HAP-1 (cell line): ENCODE results near the gene NAA16.
"Not testable (repeated sequence)": the region's sequence is repeated elsewhere in the genome, so short reads cannot be mapped to it uniquely, and the experiment has no call there.

ENCODE experiments used
- DNase-seq, 2 experiments: peaks; one replicate each; pipeline ENCODE4 v3.0.0-alpha.2; 2016 to 2020; ENCODE audit warnings: low spot score in 2 of 2
- H3K27me3 ChIP-seq: fragments of 250-450 bp; sonication (Bioruptor Pico); 2 replicates; pipeline ENCODE4 v1.5.1; 2020; ENCODE audit warnings: low read depth, mild to moderate bottlenecking, moderate library complexity
- H3K36me3 ChIP-seq: fragments of 250-450 bp; sonication (Bioruptor Pico); replicated peaks from 2 replicates; pipeline ENCODE4 v1.5.1; 2020; ENCODE audit warnings: mild to moderate bottlenecking
- H3K4me1 ChIP-seq: fragments of 250-450 bp; sonication (Bioruptor Pico); 2 replicates; pipeline ENCODE4 v1.5.1; 2020; ENCODE audit warnings: mild to moderate bottlenecking
- H3K4me3 ChIP-seq: fragments of 250-450 bp; sonication (Bioruptor Pico); 2 replicates; pipeline ENCODE4 v1.5.1; 2020; ENCODE audit warnings: mild to moderate bottlenecking, moderate library complexity
- H3K9me3 ChIP-seq: fragments of 250-450 bp; sonication (Bioruptor Pico); 2 replicates; pipeline ENCODE4 v1.5.1; 2020; ENCODE audit warnings: mild to moderate bottlenecking, moderate library complexity
- in situ Hi-C: fragments of 300-500 bp; cut with MboI; formaldehyde crosslinking; loops from 3 replicates; pipeline ENCODE4 v1.14.3; 2020; ENCODE audit warnings: low sequenced_read_pairs, inconsistent platforms, mixed read lengths

NAA16 gene

GRCh38 chr13:41352935-41353840 is 42.1 kb downstream of the NAA16 start:
- H3K27me3 ChIP-seq = no peaks in the 10 kb centered on the region
- no peaks in the 10 kb centered on the region for H3K9me3 ChIP-seq
- in situ Hi-C loops = no loop called here
- DNase-seq = peak; percentile 78 to 81
- peaks cover 3% of the 10 kb centered on the region for H3K36me3 ChIP-seq
- no peak overlapping the region for H3K4me3 ChIP-seq
- peaks cover 4% of the 10 kb centered on the region for H3K4me1 ChIP-seq

- peaks cover 13% of the 10 kb centered on the region for H3K36me3 ChIP-seq
- DNase-seq = no peak
- in situ Hi-C loops = no loop called here
- H3K4me1 ChIP-seq = peaks cover 4% of the 10 kb centered on the region
- no peaks in the 10 kb centered on the region for H3K9me3 ChIP-seq
- no peak overlapping the region for H3K4me3 ChIP-seq
- no peaks in the 10 kb centered on the region for H3K27me3 ChIP-seq
Observed at GRCh38 chr13:41354416-41354815, 43.3 kb downstream of the NAA16 start.

- H3K9me3 ChIP-seq, H3K4me1 ChIP-seq, in situ Hi-C loops, DNase-seq, H3K27me3 ChIP-seq, H3K4me3 ChIP-seq: not testable (repeated sequence)
- H3K36me3 ChIP-seq = peaks cover 22% of the 10 kb centered on the region
Observed at GRCh38 chr13:41356385-41356648, 45.2 kb downstream of the NAA16 start.

DNA sequence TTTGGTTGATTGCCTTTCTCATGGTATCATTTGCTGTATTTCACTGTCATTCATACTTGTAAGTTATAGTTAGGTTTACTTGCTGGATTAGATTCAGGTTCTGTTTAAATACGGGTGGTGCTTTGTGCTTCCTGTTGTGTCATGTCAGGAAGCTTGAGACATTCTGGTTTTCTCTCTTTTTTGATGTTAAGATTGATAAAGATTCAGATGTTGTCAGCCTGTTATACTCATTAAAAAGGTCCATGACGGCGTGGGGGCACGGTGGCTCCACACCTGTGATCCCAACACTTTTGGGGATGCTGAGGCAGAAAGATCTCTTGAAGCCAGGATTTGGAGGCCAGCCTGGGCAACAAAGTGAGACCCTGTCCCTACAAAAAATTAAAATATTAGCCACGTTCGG is 45.7 kb downstream of the NAA16 start:
- Histone ChIP-seq H3K27me3 (no peaks in the 10 kb centered on the region), H3K4me3 (no peak overlapping the region), H3K9me3 (no peaks in the 10 kb centered on the region), H3K36me3 (peaks cover 22% of the 10 kb centered on the region), H3K4me1 (peaks cover 4% of the 10 kb centered on the region)
- DNase-seq = no peak
- in situ Hi-C loops = no loop called here

DNA sequence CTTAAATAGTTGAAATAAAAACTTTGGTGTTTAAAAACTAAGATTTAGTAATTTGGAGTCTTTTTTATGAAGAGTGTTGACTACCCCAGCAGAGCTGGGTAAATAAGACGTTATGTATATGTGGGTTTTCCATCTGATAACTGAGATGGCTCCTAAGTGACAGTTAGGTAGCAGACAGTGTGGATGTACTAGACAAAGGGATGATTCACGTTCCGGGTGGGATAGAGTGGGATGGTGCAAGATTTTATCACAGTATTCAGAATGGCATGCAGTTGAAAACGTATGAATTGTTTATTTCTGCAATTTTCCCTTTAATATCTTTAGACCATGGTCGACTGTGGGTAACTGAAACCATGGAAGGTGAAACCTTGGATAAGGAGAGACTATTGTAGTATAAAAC is 50.4 kb downstream of the NAA16 start:
- no peak for DNase-seq
- in situ Hi-C loops = no loop called here
- Histone ChIP-seq H3K9me3 (no peaks in the 10 kb centered on the region), H3K4me1 (no peaks in the 10 kb centered on the region), H3K4me3 (no peak overlapping the region), H3K36me3 (peaks cover 37% of the 10 kb centered on the region), H3K27me3 (no peaks in the 10 kb centered on the region)

DNA sequence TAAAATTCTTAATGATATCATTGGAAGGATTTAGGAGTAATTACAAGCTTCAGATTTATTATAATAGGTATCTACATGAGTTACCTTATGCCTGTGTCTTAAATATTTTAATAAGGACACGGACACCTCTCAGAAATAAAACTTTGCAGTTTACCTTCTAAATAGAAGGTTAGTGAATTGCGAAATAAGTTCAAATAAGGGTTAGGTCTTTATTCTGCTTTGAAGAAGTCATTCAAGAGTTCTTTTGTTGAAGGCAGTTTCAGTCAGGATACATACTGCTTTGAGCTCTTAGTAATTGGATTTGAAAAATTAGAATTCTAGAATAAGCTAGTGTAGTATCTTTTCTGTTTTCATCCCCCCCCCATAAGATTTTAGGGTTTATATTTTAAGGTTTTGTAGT is 53.0 kb downstream of the NAA16 start:
- no peak for DNase-seq
- Histone ChIP-seq H3K27me3 (no peaks in the 10 kb centered on the region), H3K4me3 (no peak overlapping the region), H3K9me3 (no peaks in the 10 kb centered on the region), H3K36me3 (peaks cover 39% of the 10 kb centered on the region), H3K4me1 (no peaks in the 10 kb centered on the region)
- in situ Hi-C loops = no loop called here

DNA sequence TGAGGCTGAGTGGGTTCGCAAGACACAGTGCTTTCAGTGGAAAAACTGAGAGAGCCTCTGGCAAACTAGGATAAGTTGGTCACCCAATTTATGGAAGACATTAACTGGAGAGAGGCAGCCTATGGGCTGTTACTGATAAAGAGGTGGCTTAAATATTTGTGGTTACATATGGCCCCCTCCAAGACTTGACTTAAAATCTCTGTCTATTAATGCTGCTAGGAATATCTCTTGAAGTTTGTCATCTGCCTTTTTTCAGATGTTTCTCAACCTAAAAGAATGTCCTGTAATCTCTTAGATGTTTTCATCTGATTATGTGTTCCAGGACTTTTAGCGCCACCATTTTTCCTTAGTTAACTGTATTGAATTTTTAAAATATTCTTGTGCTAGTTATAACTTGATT is 54.6 kb downstream of the NAA16 start:
- DNase-seq = no peak
- Histone ChIP-seq H3K27me3 (no peaks in the 10 kb centered on the region), H3K4me1 (no peaks in the 10 kb centered on the region), H3K4me3 (no peak overlapping the region), H3K36me3 (peaks cover 39% of the 10 kb centered on the region), H3K9me3 (no peaks in the 10 kb centered on the region)
- in situ Hi-C loops = no loop called here

DNA sequence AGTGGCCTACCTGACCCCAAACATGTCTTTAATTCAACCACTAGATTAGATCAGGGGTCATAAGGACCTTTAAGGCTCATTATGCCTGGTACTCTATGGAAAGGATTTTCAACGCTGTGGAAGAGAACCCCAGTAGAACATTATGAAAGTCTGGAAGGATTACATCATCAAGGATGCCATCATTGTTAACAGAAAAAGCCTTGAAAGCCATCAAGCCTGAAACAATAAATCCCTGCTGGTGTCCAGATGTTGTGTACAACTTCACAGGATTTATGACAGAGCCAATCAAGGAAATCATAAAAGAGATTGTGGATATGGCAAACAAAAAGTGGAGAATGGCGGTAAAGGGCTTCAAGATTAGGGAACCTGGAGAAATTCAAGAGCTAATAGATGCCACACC is 59.7 kb downstream of the NAA16 start:
- peaks cover 45% of the 10 kb centered on the region for H3K36me3 ChIP-seq
- no peak for DNase-seq
- H3K9me3 ChIP-seq = no peaks in the 10 kb centered on the region
- H3K4me1 ChIP-seq = no peaks in the 10 kb centered on the region
- in situ Hi-C loops = no loop called here
- H3K4me3 ChIP-seq = no peak overlapping the region
- H3K27me3 ChIP-seq = no peaks in the 10 kb centered on the region

GRCh38 chr13:41377446-41377845 is 66.4 kb downstream of the NAA16 start:
- H3K36me3 ChIP-seq = peaks cover 28% of the 10 kb centered on the region
- no peak for DNase-seq
- in situ Hi-C loops = loop anchor here (25.0 kb wide), 1 partner anchor 735 kb away; no protein-coding TSS in a partner anchor
- no peaks in the 10 kb centered on the region for H3K9me3 ChIP-seq
- H3K27me3 ChIP-seq = peaks cover 5% of the 10 kb centered on the region; the same call in 1 of the 2 replicates
- H3K4me3 ChIP-seq = no peak overlapping the region
- H3K4me1 ChIP-seq = no peaks in the 10 kb centered on the region

DNA sequence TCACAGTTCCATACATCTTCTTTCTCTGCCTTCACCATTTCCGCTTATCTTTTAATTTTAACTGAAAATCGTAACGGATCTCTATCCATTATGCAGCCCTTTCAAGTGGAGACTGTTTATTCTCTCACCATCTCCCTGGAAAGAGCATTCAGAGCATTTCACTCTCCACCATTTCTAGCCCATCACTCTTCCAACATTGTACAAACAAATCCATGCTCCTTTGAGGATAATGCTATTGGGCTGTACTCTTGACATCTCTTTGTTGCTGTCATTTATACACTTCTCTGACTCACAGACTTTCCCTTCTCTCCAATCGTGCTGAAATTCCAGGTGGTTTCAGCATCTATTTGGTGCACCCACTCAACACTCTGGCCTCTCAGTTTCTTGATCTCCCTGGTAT is 71.4 kb downstream of the NAA16 start:
- Histone ChIP-seq H3K36me3 (no peaks in the 10 kb centered on the region), H3K4me1 (no peaks in the 10 kb centered on the region), H3K4me3 (no peak overlapping the region), H3K9me3 (no peaks in the 10 kb centered on the region), H3K27me3 (peaks cover 5% of the 10 kb centered on the region; the same call in 1 of the 2 replicates)
- in situ Hi-C loops = loop anchor here (10.0 to 25.0 kb wide), 2 partner anchors 262 to 730 kb away; no protein-coding TSS in a partner anchor
- no peak for DNase-seq

DNA sequence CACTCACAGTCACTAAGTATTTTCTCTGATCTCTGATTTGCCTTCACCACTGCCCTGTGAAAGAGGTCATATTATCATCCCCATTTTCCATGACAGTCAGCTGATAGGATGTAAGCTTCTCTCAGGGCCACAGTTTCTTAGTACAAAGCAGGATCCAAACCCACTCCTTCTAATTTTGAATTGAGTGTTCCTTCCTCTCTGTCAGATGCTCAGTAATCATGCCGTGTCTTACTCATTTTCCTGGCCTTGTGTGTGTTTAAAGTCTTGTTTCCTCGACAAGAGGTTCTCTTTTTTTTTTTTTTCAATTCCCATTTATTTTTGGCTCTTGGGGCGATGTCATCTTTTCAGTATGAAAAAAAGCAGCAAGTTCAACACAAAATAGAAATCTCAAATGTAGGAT is 72.3 kb downstream of the NAA16 start:
- H3K4me3 ChIP-seq = no peak overlapping the region

GRCh38 chr13:41384749-41385503 is 73.9 kb downstream of the NAA16 start:
- in situ Hi-C loops = loop anchor here (10.0 to 25.0 kb wide), 2 partner anchors 260 to 727 kb away; no protein-coding TSS in a partner anchor
- Histone ChIP-seq H3K4me1 (no peaks in the 10 kb centered on the region), H3K27me3 (peaks cover 5% of the 10 kb centered on the region; the same call in 1 of the 2 replicates), H3K4me3 (no peak overlapping the region), H3K36me3 (no peaks in the 10 kb centered on the region), H3K9me3 (no peaks in the 10 kb centered on the region)
- DNase-seq = peak in 1 of 2 experiments; percentile 10

More for the DNA sequence above, 72.3 kb downstream of the NAA16 start:
- in situ Hi-C loops = loop anchor here (10.0 to 25.0 kb wide), 2 partner anchors 261 to 729 kb away; no protein-coding TSS in a partner anchor
- DNase-seq = no peak
- Histone ChIP-seq H3K4me1 (no peaks in the 10 kb centered on the region), H3K36me3 (no peaks in the 10 kb centered on the region), H3K27me3 (peaks cover 5% of the 10 kb centered on the region; the same call in 1 of the 2 replicates), H3K9me3 (no peaks in the 10 kb centered on the region)

DNA sequence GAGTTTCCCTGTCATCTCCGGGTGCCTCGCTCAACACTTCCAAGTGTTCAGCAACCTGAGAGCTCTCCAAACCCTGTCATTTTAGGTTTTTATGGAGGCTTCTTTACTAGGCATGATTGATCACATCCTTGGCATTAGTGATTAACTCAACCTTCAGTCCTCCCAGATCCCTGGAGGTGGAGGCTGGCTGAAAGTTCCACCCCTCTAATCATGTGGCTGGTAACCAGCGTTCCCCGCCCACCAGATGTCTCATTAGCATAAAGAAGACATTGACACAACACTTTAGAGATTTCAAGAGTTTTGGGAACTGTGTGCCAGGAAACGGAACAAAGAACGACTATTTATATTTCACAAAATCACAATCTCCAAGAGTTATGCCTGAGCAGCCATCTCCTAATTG is 75.1 kb downstream of the NAA16 start:
- Histone ChIP-seq H3K4me3 (no peak overlapping the region), H3K4me1 (no peaks in the 10 kb centered on the region), H3K27me3 (peaks cover 5% of the 10 kb centered on the region; the same call in 1 of the 2 replicates), H3K9me3 (no peaks in the 10 kb centered on the region), H3K36me3 (no peaks in the 10 kb centered on the region)
- no peak for DNase-seq
- in situ Hi-C loops = loop anchor here (10.0 to 25.0 kb wide), 2 partner anchors 259 to 726 kb away; no protein-coding TSS in a partner anchor

- Histone ChIP-seq H3K27me3 (no peaks in the 10 kb centered on the region), H3K4me3 (no peak overlapping the region), H3K9me3 (no peaks in the 10 kb centered on the region), H3K36me3 (no peaks in the 10 kb centered on the region), H3K4me1 (no peaks in the 10 kb centered on the region)
- DNase-seq = no peak
- in situ Hi-C loops = loop anchor here (10.0 to 25.0 kb wide), 2 partner anchors 257 to 725 kb away; no protein-coding TSS in a partner anchor
Observed at GRCh38 chr13:41387576-41387975, 76.5 kb downstream of the NAA16 start.
